Prostate gland (tissue), 2 donors: Measurements from ENCODE around the gene SEMA3A.

Experiments used
- POLR2A ChIP-seq: fragments of 450-650 bp; IDR thresholded peaks from one replicate; pipeline ENCODE4 v1.6.1; 2016; ENCODE audit warnings: antibody characterized with exemption, mild to moderate bottlenecking
- TF ChIP-seq, protein P1 (sequence below), 4 experiments: fragments of 200-600 bp in 2 of 4; fragments of 450-650 bp in 2 of 4; sonication (generic) in 2 of 4; IDR thresholded peaks; 1 replicate in 3 of 4; 2 replicates in 1 of 4; pipeline ENCODE4 v1.5.1; 2016 to 2019; ENCODE audit warnings: antibody characterized with exemption in 4 of 4, mild to moderate bottlenecking in 2 of 4, moderate library complexity in 2 of 4

DNA sequence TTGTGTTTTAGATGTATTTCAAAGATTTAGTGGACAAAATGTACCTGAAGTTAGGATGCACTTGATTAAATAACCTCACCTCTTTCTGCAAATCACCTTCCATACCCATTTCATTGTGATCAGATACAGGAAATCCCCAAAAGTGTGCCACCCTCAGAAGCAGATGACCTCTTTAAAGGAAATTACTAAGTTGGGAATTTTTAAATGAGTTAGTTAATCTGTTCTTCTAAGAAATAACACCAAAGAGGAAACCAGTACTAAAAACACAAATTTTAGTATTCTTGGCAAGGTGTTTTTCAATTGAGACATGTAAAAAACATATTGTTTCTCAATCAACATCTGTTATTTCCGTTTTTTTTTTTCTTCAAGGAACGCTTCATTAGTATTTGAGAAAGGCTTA, 4.6 kb upstream of the SEMA3A start:
- no peak for TF ChIP-seq POLR2A
- TF ChIP-seq, protein P1, sequence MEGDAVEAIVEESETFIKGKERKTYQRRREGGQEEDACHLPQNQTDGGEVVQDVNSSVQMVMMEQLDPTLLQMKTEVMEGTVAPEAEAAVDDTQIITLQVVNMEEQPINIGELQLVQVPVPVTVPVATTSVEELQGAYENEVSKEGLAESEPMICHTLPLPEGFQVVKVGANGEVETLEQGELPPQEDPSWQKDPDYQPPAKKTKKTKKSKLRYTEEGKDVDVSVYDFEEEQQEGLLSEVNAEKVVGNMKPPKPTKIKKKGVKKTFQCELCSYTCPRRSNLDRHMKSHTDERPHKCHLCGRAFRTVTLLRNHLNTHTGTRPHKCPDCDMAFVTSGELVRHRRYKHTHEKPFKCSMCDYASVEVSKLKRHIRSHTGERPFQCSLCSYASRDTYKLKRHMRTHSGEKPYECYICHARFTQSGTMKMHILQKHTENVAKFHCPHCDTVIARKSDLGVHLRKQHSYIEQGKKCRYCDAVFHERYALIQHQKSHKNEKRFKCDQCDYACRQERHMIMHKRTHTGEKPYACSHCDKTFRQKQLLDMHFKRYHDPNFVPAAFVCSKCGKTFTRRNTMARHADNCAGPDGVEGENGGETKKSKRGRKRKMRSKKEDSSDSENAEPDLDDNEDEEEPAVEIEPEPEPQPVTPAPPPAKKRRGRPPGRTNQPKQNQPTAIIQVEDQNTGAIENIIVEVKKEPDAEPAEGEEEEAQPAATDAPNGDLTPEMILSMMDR (IDR thresholded peaks at IDR 0.05): no peak
